GM21786 (cell line): ENCODE results near the gene GVQW3.
"Not testable (repeated sequence)": the region's sequence is repeated elsewhere in the genome, so short reads cannot be mapped to it uniquely, and the experiment has no call there.

Experiments used
- ATAC-seq: cut with Tn5 transposase; IDR thresholded peaks from one replicate; pipeline ENCODE4 v1.9.1; 2021; ENCODE audit not compliant: unreplicated experiment

Gene GVQW3

DNA sequence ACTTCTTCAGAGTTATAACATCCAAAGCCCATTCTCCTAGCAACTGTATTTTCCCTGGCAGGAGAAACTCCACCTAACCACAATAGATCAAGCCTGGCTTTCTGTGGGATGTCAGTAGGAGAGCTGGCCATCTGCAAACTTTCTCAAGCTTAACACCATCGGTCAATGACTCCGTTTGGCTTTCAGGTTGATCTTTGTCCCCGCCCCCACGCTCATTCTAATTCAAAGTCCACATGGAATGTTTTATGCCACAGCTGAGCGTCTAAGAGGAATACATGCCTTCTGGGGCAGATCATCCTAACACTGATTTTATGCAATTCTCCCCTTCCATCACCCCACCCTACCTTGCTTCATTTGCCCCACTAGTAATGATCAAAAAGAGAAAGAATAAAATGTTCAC is 4.8 kb downstream of the GVQW3 start:
- ATAC-seq, result no peak

GRCh38 chr11:76388408-76388807 is 7.3 kb downstream of the GVQW3 start:
- ATAC-seq, result no peak

GRCh38 chr11:76391021-76391420 is 9.9 kb downstream of the GVQW3 start:
- no peak for ATAC-seq

DNA sequence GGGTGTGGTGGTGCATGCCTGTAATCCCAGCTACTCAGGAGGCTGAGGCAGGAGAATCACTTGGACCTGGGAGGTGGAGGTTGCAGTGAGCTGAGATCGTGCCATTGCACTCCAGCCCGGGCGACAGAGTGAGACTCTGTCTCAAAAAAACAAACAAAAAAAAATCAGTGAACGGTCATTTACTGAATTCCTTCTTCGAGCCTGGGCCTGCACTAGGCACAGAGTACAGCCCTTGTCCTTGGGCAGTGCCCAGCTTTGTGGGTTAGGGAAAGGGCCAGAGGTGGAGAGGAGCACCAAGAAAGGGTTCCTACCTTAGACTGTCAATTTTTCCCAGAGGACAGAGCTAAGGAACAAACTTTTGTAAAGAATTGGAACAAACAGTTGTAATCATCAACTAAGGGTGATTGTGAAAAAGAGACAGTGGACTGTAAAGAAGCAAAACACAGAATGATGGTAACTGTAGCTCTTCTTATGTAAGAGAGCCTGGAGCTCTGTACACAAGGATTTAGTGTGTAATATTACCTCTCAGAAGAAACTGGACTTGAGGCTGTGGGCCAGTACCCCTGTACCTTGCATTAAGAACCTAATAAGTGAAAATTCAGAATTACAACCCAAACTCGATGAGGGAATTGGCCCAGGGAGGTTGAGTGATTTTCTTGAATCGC is 10.8 kb downstream of the GVQW3 start:
- no peak for ATAC-seq

- ATAC-seq, result no peak
Observed at GRCh38 chr11:76392870-76393269, 11.7 kb downstream of the GVQW3 start.

DNA sequence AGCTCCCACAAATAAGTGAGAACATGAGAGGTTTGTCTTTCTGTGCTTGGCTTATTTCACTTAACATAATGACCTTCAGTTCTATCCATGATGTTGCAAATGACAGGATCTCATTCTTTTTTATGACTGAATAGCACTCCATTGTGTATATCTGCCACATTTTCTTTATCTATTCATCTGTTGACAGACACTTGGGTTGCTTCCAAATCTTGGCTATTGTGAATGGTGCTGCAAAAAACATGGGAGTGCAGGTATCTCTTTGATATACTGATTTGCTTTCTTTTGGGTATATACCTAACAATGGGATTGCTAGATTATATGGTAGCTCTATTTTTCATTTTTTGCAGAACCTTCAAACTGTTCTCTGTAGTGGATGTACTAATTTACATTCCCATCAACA is 13.3 kb downstream of the GVQW3 start:
- no peak for ATAC-seq

- no peak for ATAC-seq
Observed at GRCh38 chr11:76395296-76395695, 14.2 kb downstream of the GVQW3 start.

GRCh38 chr11:76397383-76397782 is 16.3 kb downstream of the GVQW3 start:
- ATAC-seq, result peak; percentile 61

- no peak for ATAC-seq
Observed at GRCh38 chr11:76400967-76401366, 19.8 kb downstream of the GVQW3 start.

GRCh38 chr11:76401484-76401883 is 20.4 kb downstream of the GVQW3 start:
- not testable (repeated sequence) for ATAC-seq

- ATAC-seq, result no peak
Observed at GRCh38 chr11:76406359-76406758, 25.2 kb downstream of the GVQW3 start.

- ATAC-seq, result no peak
Observed at GRCh38 chr11:76408171-76408965, 27.2 kb downstream of the GVQW3 start.

GRCh38 chr11:76410851-76411357 is 29.8 kb downstream of the GVQW3 start:
- ATAC-seq, result no peak

- ATAC-seq, result no peak
Observed at GRCh38 chr11:76415073-76415472, 34.0 kb downstream of the GVQW3 start.

DNA sequence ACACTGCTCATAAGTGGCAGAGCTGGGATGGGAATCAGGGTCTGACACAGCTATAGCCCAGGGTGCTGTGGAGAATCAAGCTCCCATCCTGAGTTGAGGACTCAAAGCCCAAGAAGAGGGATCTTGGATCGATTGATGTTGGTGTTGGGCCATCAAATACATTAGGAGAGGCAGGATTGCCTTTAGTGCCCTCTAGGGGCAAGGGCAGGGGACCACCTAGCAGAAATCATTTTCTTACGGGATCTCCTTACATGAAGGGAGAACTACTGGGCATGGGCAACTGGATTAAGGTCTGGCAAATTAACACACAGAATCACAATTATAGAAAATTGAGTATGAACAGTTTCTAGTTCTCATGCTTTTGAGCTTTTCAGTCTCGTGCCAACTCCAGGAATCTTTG is 38.8 kb downstream of the GVQW3 start:
- ATAC-seq, result no peak

- no peak for ATAC-seq
Observed at GRCh38 chr11:76424379-76424778, 43.3 kb downstream of the GVQW3 start.

DNA sequence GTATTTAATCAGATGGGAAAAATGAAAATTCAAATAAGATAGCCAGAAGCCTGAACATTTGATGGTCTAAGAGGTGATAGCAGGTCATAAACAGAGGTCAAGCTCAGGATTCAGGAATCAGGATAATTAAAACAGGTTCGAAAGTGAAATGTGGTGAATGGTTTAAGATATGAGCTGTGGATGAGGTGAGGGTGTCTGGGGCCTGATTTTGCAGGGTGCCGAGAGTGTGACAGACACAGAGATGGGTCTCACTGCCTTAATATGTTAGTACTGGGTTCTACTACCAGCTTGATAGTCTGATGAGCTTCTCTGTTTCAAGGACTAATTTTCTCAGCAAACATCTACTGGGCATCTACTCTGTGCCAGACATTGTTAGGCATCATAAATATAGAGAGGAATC is 43.8 kb downstream of the GVQW3 start:
- ATAC-seq, result no peak

DNA sequence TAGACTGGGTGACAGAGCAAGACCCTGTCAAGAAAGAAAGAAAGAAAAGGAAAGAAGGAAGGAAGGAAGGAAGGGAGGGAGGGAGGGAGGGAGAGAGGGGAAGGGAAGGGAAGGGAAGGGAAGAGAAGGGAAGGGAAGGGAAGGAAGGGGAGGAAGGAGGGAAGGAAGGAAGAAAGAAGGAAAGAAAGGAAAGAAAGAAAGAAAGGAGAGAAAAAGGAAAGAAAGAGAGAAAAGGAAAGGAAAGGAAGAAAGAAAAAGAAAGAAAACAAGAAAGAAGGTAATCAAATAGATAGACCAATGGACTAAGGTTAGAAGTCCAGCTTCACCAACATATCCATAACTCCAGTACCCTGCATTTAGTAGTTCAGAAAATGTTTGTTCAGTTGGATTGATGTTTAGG is 45.5 kb downstream of the GVQW3 start:
- ATAC-seq, result no peak

GRCh38 chr11:76436020-76436419 is 54.9 kb downstream of the GVQW3 start:
- ATAC-seq, result no peak

DNA sequence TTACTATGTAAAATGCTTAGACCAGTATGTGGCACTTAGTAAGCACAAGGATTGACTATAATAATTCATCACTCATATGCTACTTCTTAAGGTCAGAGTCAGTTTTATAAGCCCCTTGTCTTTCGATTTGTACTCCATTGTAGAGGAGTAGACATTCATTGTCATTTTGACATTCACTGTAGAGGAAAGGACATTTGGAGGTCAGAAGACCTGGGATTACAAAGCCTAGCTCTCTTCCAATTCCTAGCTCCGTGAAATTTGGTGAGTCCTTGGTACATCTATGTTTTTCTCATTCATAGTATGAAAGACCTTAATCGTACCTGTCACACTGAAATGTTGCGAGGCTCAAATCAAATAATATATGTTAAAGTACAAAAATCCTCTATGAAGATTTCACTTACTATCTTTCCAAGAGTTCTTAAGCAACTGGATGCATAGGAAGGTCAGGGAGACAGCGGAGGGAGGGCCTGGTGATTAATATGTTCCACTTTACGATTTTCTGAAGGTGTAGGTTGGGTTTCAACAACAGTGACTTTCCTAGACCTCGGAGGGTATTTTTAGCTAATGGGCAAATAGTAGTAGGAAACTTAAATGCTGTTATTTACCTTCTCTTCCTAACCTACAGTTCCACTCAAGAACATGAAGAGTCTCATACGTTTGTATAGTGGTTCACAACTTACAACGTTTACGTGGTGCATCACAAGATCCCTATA is 62.3 kb downstream of the GVQW3 start:
- no peak for ATAC-seq

DNA sequence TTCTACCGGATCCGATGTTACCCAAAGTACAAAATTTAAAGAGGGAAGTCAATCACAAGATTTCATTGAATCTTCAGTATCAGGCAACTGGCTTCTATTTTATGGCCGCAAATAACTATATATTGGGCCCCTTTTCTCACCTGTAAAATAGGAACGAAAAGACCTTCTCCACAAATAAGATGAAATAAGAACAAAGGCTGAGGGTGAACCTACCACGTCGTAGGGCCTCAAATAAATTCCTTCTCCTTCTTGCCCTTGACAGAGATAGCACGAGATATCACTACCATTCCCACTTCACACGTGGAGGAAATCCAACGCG is 62.9 kb downstream of the GVQW3 start:
- ATAC-seq, result no peak
